GM19035 (cell line): ENCODE measurements around the gene EPHA8.

Source experiments
- ATAC-seq: cut with Tn5 transposase; IDR thresholded peaks from one replicate; pipeline ENCODE4 v1.9.1; 2021; ENCODE audit not compliant: unreplicated experiment

The EPHA8 gene

DNA sequence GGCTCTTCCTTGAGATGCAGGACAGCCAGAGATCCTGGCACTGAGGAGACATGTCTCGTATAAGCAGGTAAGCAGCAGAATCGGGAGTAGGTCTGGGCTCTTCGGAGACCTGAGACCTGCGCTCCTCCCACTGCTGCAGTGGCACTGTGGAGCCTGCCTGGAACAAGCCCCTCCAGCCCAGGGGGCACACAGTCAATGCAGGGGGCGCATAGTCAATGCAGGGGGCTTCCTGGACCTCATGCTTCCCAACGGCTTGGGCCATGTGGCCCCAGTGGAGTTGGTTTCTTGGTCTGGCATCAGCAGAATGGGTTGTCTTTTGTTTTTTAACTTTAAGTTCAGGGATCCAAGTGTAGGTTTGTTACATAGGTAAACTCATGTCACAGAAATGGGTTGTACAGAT is 27.9 kb upstream of the EPHA8 start:
- ATAC-seq, result no peak

DNA sequence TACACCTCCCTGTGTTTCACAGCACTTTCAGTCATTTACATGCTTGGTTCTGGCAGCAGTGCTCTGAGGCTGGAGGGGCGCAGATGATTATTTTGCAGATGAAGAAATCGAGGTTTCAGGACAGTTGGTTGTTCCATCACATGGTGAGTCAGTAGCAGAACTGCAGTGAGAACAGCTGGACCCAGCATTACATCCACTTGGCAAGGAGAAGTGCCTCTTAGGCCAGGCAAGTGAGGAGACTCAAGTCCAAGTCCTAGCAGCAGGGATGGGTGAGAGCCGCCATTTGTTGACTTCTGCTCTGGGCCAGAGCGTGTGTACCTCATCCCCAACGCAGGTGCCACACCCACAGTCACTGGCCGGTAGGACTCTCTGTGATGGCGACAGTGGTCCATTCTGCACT is 26.8 kb upstream of the EPHA8 start:
- no peak for ATAC-seq

DNA sequence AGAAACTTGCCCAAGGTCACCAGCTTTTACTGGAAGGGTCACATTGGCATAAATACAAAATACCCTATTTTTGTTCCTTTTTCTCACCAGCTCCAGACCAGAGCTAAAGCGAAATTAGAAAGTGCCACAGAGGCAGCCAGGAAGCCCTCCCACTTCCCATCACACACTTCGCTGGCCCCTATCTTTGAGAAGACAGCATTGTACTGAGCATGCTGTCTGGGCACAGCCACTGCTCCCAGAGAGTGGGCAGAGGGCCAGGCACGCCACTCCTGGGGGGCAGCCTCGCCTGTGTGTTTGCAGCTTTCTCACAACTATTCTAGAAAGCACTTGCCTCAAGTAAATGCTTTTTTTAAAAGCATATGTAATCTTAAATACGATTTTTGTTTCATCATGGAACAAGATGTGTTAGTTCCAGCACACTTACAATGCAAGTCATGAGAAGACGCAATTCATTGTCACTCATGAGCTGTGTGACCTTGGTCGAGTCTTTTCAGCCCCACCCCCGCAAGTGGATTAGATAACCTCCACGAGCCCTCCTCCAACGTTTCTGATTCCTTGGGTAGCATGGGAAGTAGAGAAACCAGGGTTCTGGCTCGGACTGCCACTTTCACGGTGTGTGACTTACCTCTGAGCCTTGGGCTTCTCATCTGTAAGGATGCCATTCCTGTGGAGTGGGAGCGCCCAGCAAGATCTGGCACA is 25.7 kb upstream of the EPHA8 start:
- no peak for ATAC-seq

DNA sequence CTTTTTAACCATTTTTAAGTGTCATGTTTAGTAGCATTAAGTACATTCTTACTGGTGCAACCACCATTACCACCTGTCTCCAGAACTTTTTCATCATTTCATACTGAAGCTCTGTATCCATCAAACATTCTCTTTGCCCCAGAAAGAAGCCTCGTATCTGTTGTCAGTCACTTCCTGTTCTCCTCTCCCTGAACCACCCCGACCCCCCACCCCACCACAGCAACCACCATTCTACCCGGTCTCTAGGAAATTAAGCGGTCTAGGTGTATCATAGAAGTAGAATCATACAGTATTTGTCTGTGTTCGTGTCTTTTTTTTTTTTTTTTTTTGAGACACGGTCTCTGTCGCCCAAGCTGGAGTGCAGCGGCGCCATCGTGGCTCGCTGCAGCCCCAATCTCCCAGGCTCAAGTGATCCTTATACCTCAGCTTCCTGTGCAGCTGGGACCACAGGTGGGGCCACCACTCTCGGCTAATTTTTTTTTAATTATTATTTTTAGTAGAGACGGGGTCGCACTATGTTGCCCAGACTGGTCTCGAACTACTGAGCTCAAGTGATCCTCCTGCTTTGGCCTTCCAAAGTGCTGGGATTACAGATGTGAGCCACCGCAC is 23.7 kb upstream of the EPHA8 start:
- ATAC-seq, result no peak

DNA sequence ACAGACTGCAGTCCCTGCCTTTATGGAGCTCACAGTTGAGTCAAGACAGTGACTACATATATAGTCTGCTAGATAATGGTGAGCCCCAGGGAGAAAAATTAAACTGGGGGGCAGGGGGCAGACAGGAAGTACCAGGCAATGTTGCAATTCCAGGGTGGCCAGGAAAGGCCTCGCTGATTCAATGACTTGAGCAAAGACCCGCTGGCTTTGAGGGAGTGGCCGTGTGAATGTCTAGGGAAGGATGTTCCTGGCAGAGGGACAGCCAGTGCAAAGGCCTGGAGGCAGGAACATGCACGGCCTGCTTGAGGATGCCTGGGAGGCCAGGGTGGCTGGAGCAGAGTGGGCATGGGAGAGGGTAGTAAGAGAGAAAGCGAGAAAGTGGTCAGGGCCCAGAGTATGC is 23.0 kb upstream of the EPHA8 start:
- ATAC-seq, result no peak

DNA sequence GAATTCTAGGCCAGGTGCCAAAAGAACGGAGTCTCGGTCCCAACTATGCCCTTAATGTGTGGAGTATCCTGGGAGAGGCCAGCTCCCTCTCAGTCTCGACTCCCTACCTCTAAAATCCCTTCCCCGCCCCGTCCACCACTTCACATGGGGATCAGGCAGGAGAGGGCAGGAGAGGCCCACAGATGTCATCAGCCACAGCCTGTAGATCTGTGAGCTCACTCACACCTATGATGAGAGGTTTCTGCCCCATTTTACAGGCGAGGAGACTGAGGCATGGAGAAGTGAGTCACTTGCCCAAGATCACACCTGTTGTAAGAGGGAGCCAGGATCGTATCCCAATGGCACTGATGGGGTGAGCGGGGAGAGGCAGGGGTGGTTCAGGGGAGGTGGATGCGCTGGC is 20.4 kb upstream of the EPHA8 start:
- ATAC-seq, result no peak

DNA sequence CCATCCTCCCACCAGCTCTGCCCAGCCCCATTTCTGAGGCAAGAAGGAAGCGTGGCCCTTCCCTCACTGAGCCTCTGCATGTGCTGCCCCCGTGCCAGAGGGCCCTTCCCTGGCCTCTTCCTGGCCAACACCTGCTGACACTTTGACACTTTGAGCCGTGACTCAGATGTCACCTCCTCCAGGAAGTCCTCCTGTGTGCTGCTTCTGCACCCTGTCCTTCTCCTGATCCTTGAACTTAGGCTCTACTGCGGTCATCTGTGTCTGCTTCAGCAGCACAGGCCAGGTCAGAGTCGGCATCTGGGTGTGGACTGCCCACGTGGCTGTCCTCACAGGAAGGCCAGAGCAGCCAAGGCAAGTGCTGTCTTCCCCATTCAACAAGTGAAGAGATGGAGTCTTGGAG is 19.6 kb upstream of the EPHA8 start:
- ATAC-seq, result no peak

DNA sequence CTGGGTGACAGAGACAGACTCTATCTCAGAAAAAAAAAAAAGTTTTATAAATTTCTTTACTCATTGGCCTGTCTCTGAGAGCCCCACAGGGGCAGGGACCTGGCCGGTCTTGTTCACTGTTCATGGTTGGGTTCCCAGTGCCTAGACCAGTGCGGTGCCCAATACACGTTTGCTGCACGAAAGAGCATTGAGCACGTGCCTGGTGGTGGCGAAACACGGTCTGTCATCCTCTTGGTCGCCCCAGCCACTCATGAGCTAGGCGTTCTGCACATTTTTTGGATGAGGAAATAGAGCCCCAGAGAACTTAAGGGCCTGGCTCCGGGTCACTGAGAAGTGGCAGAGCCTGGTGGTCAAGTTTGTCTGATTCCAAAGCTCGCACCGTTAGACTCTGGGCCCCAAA is 18.7 kb upstream of the EPHA8 start:
- ATAC-seq, result no peak

DNA sequence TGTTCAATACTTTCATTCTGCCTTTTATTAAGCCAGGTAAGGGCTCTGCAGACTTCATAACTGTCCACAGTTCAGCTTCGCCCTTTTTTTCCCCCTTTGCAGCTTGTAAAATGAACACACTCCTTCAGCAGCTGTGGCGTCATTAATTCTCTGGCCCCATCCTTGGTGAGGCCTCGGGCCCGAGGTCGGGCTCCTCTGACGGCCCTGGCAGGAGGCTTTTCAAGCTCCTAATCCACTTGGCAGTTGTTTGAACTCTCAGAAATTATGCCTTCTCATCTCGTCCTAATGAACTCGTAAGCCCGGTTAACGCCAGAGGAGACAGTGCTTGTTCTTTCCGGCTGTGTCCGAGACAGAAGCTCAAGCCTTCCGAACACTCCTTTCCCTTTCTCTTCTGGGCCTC is 18.1 kb upstream of the EPHA8 start:
- no peak for ATAC-seq

DNA sequence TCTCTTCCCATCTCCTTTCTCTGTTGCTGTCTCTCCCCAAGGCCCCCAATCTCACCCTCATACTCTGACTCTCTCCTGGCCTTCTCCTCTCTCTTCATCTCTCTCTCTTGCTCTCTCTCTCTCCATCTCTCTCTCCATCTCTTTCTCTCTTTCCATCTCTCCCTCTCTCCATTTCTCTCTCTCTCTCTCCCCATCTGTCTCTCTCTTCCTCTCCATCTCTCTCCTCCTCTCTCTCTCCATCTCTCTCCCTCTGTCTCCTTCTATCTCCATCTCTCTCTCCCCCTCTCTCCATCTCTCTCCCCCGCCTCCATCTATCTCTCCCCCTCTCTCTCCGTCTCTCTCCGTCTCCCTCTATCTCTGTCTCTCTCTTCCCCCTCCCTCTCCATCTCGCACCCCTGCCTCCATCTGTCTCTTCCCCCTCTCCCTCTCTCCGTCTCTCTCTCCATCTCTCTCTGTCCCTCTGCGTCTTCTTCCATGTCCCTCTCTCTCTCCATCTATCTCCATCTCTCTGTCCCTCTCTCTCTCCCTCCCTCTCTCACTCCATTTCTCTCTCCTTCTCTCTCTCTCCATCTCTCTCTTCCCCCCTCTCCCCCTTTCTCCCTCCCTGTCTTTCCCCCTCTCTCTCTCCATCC is 16.0 kb upstream of the EPHA8 start:
- no peak for ATAC-seq

DNA sequence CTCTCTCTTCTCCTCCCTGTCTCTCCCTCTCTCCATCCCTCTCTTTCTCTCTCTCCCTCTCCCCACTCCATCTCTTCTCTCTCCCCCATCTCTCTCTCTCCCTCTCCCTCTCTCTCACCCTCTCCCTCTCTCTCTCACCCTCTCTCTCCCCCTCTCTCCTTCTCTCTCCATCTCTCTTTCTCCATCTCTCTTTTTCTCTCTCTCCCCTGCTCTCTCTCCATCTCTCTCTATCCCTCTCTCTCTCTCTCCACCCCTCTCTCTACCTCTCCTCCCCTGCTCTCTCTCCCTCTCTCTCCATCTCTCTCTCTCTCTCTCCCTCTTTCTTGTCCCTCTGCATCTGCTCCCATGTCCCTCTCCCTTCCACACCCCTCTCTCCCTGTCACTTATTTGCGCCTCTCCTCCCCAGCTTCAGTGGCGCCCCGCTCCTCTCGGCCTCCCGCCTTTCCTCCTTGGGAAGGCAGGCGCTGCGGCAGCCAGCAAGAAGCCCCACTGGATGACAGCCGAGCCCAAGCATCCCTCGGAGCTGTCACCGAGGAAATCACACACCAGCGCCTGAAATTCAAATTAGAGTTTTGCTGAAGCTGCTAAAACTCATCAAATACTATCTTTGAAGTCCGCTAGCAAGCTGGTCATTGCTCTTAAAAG is 15.3 kb upstream of the EPHA8 start:
- no peak for ATAC-seq

DNA sequence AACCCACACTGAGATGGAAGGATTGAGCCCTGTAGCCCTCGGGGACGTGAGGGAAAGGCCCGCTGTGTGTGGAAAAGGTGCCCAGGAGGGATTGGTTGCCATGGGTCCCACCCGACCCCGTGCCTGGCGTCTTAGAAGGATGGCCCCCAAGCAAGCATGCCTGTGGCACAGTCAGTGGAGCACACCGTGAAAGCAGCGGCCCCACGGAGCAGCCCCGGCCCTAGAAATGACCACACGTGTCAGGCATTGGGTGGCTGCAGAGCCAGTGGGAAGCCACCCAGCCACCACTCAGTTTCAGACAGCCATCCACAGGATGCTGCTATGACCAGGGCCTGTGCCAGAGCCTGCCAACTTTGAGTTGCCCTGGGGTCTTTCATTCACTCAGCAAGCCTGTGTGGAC is 13.3 kb upstream of the EPHA8 start:
- ATAC-seq, result no peak

DNA sequence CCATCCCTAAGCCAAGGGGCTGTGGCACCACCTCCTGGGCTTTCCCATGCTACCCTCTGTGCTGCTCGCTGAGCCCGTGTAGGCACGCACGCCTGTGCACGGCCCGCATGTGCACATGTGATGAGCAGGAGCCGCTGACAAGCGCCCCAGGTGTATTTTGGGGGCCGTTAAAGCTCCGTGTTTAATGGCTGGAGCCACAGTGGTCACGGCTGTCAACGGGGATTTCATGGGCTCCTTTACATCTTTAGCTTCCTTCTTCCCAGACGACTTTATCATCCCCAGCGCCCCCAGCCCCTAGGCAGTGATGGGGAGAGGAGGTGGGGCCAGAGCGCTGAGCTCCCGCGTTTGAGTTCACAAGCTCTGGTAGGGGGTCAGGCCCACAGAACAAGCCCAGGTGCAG is 11.7 kb upstream of the EPHA8 start:
- ATAC-seq, result no peak

DNA sequence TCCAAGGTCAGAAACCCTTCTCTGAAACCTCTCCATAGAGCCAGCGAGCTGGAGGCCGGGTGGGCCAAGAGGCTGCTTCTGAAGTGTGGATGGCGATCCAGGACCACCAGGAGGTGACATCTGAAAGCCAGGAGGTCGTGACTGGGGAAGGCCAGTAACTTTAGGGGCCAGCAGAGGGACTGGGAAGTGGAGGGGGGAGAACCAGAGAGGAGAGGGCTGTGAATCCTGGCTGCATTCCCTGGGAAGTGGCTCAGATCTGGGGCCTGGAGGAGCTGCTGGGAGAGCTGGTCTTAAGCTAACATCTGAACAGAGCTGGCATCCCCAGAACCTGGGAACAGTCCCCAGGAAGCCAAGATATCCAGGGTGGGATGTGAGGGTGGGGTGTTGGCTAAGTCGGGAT is 11.3 kb upstream of the EPHA8 start:
- ATAC-seq, result no peak

DNA sequence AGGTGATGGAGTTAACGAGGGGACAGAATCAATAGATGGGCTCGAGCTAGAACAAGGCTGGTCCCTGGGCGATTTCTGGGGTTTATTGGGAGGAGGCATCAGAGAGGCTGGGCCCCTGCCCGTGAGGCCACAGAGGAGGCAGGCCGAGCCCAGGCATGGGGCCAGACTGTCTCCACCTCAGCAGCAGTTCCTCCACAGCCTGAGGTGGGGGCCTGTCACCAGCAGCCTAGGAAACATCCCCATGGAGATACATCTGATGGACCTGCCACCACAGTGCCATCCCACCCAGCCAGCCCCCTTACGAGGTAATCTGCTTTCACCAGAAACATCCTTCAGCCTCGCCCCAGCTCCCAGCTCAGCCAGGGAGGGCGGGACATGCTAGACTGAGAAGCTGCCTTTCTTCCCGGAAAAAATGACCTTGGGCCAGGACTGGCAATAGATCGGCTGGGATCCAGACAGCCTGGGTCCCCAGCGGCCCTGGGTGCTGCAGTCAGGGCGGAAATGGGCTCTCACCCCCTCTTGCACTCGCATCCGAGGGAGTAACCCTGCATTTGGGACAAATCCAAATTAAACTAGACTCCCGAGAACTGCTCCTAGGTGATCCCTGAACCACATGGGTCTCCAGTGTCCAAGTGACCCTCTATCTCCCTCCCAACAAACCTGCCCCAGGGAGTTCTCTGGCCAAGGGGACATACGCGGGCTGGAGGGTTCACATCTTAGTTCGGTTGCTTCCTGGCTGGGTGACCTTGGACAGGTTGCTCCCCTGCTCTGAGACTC is 10.0 kb upstream of the EPHA8 start:
- ATAC-seq, result no peak

DNA sequence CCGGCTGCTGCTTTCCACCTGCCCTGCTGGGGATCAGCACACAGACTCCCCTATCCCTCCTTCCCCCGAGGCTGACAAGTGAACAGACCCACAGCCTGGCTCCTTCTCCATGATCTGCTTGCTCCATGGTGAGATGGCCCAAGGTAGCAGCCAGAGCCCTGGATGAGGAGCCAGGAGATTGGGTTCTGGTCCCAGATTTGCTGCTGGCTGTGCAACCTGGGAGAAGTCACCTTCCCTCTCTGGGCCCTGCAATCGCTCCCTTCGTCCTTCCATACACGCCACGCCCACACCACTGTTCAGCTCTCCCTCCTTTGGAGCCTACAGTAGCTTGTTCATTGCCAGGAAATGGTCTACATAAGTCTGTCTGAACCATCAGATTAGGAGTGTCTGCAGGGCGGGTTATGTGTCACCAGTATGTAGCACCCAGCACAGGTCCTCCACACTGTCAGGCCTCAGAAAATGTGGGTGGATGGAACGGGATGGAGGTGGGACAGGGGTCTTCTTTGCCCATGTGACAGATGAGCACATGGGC is 9.2 kb upstream of the EPHA8 start:
- no peak for ATAC-seq

DNA sequence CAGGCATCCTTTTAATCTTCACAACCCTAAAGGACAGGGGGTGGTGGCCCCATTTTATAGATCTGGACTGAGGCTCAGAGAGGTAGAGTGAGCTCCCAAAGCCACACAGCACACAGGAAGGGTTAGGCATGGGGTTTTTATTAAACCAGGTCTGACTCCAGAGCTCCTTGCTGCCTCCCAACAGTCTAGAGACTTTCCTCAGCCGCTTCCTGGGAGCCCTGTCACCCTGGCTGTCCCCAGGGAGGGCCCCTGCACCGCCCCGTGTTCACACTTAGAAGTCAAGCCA is 8.0 kb upstream of the EPHA8 start:
- no peak for ATAC-seq

DNA sequence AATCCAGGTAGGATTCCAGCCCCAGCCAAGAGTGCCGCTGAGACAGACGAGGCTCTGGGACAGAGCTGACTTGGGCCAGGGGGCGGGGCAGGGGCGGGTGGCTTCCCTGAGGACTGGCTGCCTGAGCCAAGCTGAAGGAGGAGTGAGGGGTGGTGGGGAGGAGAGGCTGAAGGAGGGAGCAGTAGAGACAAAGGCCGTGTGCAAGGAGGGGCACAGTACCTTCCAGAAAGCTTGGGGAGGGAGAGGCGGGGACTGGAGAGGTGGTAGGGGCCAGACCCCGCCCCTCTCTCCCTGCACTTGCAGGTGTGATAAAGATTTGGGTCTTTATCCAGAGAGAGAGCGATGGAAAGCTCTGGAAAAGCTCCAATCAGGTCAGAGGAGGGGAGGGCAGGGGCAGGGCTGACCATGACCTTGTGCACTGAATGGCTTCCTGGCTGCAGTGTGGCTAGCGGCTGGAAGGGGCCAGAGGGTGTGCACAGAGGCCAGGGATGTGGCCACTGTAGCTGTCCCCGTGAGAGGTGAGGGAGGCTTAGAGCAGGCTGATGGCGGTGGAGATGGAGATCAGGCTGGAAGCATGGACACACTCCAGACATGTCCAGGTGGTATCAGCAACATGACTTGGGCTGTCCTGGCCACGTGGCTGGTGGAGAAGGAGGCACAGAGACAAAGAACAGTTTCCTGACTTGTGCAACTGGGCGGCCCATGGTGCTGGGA is 6.7 kb upstream of the EPHA8 start:
- ATAC-seq, result no peak

DNA sequence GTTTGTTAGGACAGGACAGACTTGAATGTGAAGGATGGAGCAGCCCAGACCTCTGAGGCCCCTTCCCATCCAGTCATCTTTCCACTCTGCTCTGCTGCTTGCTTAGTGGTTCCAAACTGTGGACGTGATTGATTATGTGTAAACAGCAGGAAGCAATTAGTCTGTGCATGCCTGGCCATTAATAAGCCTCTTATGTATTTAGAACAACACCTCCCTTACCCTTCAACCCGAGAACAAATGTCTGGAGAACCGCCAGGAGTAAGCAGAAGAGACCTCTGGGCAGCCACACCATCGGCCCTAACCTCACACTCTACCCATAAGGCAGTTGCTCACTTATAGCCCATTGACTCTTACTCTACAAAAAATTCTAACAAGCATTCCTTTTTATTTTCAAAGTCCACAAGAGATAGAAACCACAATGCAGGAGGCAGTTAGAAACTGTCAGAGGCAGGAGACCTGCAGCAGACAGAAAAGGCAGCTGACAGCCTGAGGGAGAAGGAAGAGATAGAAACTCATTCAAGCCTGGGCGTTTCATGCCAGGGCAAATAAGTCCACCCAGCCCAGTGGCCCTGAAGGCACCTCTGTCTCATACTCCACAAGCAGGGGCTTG is 5.8 kb upstream of the EPHA8 start:
- ATAC-seq, result no peak
